CD4-positive, alpha-beta T cell treated with Interleukin-15 for 4 hours (primary cell): Measurements from ENCODE around the gene CLDN20.
"Not testable (repeated sequence)": the region's sequence is repeated elsewhere in the genome, so short reads cannot be mapped to it uniquely, and the experiment has no call there.

Experiments used
- DNase-seq: peaks from one replicate; pipeline ENCODE4 v3.0.0-alpha.2; 2020; ENCODE audit warnings: low spot score

CLDN20 gene

GRCh38 chr6:155312950-155313349 lies 49.1 kb downstream of the CLDN20 start:
- DNase-seq, result not testable (repeated sequence)

- DNase-seq, result peak; percentile 31
Measured at GRCh38 chr6:155313602-155314091, 49.8 kb downstream of the CLDN20 start.

DNA sequence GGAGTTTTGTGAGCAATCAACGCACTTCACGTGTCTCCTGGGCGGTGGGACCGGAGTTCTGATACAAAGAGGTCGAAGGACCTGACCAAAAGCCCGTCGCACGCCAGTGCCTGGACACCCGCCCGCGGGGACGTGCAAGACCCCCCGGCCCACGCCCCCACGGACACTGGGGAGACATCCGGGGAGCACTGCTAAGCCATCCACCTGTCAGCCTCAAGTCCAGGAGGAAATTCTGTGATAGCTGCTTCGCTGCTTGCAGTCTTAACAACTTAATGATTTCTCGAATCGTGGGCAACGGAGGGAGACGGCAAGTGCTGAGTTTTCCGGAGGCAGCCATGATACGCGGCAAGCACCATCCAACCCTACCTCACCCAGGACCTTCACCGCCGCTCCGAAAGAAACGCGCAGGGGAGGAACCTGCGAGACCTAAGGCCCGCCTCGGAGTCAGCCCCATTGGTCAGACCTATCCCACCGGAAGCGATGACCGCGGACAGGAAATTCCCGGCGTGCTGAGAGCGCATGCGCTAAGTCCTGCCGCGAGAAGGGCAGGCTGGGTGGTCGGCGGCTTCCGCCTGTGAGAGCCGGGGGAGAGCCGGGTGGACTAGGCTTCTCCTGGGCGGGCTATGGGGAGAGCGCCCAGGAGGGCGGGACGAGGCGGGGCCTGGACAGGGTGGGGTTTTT lies 50.4 kb downstream of the CLDN20 start, which contains the start of gene TFB1M:
TSS of gene TFB1M (minus strand) at position 393 of the 681 bp plus-strand sequence. CDS start at position 337, 56 bp downstream.
- DNase-seq, result peak; percentile 99

DNA sequence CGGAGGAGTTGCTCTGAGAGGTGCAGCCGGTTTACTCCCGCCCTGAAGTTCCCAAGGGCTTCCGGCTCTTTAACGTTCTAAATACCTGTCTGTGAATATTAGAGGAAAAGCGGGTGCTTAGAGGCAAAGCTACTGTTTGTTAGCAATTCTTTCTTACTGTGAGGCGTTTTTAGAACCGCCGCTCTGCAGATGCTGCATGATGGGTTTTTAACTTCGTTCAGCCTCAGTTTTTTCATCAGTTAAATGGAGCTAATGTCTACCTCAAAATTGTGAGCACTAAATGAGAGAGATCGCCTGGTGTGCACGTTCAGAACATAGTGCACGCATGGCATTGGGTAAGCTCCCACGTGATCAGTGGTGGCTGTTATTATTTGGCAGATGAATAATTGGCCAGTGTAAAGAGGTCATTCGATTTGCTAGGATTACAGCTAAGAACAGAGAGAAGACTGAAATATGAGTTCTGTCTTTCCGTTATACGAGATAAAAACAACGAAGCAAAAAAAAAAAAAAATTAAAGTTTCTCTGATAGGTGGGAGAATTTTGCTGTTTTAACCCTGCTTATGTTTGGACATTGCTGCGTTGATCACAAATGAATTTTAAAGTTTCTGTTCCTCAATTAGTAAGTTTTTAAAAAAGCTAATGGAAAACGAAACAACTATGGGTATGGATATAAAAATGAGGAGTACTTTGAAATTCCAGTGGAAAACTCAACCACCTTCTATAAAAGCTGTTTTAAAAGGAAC lies 51.1 kb downstream of the CLDN20 start:
- peak; percentile 73 for DNase-seq

GRCh38 chr6:155315516-155315871 lies 51.7 kb downstream of the CLDN20 start:
- DNase-seq, result no peak

DNA sequence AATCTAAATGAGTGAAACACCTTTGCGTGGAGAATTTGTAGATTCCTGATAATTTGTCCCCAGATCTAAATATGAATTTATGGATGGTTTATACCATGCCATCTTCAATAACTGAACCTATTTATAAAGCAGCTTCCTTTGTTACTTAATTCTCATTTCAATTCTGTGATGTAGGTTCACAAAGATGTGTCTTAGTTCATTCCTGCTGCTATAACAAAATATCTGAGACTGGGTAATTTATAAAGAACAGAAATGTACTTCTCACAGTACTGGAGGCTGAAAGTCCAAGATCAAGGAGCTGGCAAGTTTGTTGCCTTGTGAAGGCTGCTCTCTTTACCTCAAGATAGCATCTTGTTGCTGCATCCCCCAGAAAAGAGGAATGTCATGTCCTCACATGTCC lies 52.6 kb downstream of the CLDN20 start:
- DNase-seq, result no peak

- no peak for DNase-seq
Measured at GRCh38 chr6:155317186-155317585, 53.4 kb downstream of the CLDN20 start.

GRCh38 chr6:155319902-155320301 lies 56.1 kb downstream of the CLDN20 start:
- no peak for DNase-seq

GRCh38 chr6:155324172-155324571 lies 60.4 kb downstream of the CLDN20 start:
- no peak for DNase-seq

- DNase-seq, result no peak
Measured at GRCh38 chr6:155324993-155325392, 61.2 kb downstream of the CLDN20 start.

- no peak for DNase-seq
Measured at GRCh38 chr6:155325700-155326516, 62.1 kb downstream of the CLDN20 start.
